Measurements from ENCODE around the gene ASPHD2.

The ASPHD2 gene

GRCh38 chr22:26453812-26454500 lies 24.9 kb downstream of the ASPHD2 start:
- H3K4me3 ChIP-seq (ENCODE audit: low read depth, low read length): no peak overlapping the region
- TF ChIP-seq CTCF (IDR thresholded peaks at IDR 0.05; ENCODE audit: borderline replicate concordance, insufficient read depth, low read depth, low read length): no peak

- no peak overlapping the region for H3K4me3 ChIP-seq (ENCODE audit: low read depth, low read length)
- TF ChIP-seq CTCF (IDR thresholded peaks at IDR 0.05; ENCODE audit: borderline replicate concordance, insufficient read depth, low read depth, low read length): no peak
Measured at GRCh38 chr22:26457661-26458272, 28.7 kb downstream of the ASPHD2 start.

GRCh38 chr22:26460202-26460601 lies 31.1 kb downstream of the ASPHD2 start:
- no peak overlapping the region for H3K4me3 ChIP-seq (ENCODE audit: low read depth, low read length)
- TF ChIP-seq CTCF (IDR thresholded peaks at IDR 0.05; ENCODE audit: borderline replicate concordance, insufficient read depth, low read depth, low read length): no peak

- TF ChIP-seq CTCF (IDR thresholded peaks at IDR 0.05; ENCODE audit: borderline replicate concordance, insufficient read depth, low read depth, low read length): peak; percentile 79
Measured at GRCh38 chr22:26461188-26461810, 32.2 kb downstream of the ASPHD2 start.

GRCh38 chr22:26462051-26462450 lies 33.0 kb downstream of the ASPHD2 start:
- H3K4me3 ChIP-seq (ENCODE audit: low read depth, low read length): no peak overlapping the region
- no peak for TF ChIP-seq CTCF (IDR thresholded peaks at IDR 0.05; ENCODE audit: borderline replicate concordance, insufficient read depth, low read depth, low read length)

More at GRCh38 chr22:26461188-26461810, 32.2 kb downstream of the ASPHD2 start:
- H3K4me3 ChIP-seq (ENCODE audit: low read depth, low read length): no peak overlapping the region

GRCh38 chr22:26462641-26463040 lies 33.6 kb downstream of the ASPHD2 start:
- TF ChIP-seq CTCF (IDR thresholded peaks at IDR 0.05; ENCODE audit: borderline replicate concordance, insufficient read depth, low read depth, low read length): no peak
- H3K4me3 ChIP-seq (ENCODE audit: low read depth, low read length): no peak overlapping the region
